OCI-LY7 (cell line): ENCODE results near the gene CDH23. TPM values are rescaled to one million over a fixed set of nuclear protein-coding genes. Genes with fewer than 3 reads are reported as not detected.

Source experiments
- BruUV-seq: library from RNA; stranded (reverse); fragments of 400-500 nt; replicated peaks from 2 replicates; lab custom pipeline; 2021; lab: Mats Ljungman, UMichigan
- CTCF ChIA-PET: fragments of 300-600 bp; sonication (Branson Sonifier 250); formaldehyde crosslinking; loops from one replicate; lab custom pipeline; 2022; ENCODE audit warnings: antibody characterized with exemption; ENCODE audit not compliant: unreplicated experiment; lab: Charles Lee
- POLR2A ChIA-PET: fragments of 300-600 bp; sonication (Branson Sonifier 250); formaldehyde crosslinking; loops from one replicate; lab custom pipeline; 2022; ENCODE audit warnings: antibody characterized with exemption; lab: Charles Lee
- DNase-seq: peaks from one replicate; pipeline ENCODE4 v3.0.0-alpha.2; 2015; ENCODE audit warnings: low spot score
- H2AFZ ChIP-seq: fragments of 200-600 bp; sonication (generic), shearing (Covaris generic); 2 replicates; pipeline ENCODE4 v1.6.1; 2014; ENCODE audit warnings: mild to moderate bottlenecking, antibody characterized with exemption, low read length, moderate library complexity
- H3K27ac ChIP-seq: fragments of 200-600 bp; sonication (generic); 2 replicates; pipeline ENCODE4 v1.5.1; 2014; ENCODE audit warnings: mixed run types, low read depth, mild to moderate bottlenecking, moderate library complexity, low read length, inconsistent platforms; ENCODE audit not compliant: poor library complexity, severe bottlenecking
- H3K36me3 ChIP-seq: fragments of 200-600 bp; sonication (generic); 2 replicates; pipeline ENCODE4 v1.6.1; 2014; ENCODE audit warnings: mild to moderate bottlenecking, antibody characterized with exemption, low read length, moderate library complexity, mixed read lengths; ENCODE audit not compliant: insufficient read depth
- H3K4me1 ChIP-seq: fragments of 200-600 bp; sonication (generic); 2 replicates; pipeline ENCODE4 v1.5.1; 2014; ENCODE audit warnings: mild to moderate bottlenecking, low read length; ENCODE audit not compliant: insufficient read depth, poor library complexity, severe bottlenecking
- H3K4me2 ChIP-seq: fragments of 200-600 bp; sonication (generic); 2 replicates; pipeline ENCODE4 v1.6.1; 2014; ENCODE audit warnings: mild to moderate bottlenecking, low read length
- H3K4me3 ChIP-seq: fragments of 200-600 bp; sonication (generic); 2 replicates; pipeline ENCODE4 v1.5.1; 2014; ENCODE audit warnings: mild to moderate bottlenecking, low read depth, low read length; ENCODE audit not compliant: poor library complexity, severe bottlenecking
- H3K79me2 ChIP-seq: fragments of 200-600 bp; sonication (generic); 2 replicates; pipeline ENCODE4 v1.6.1; 2016; ENCODE audit warnings: low read depth, mild to moderate bottlenecking, low read length, moderate library complexity, mixed read lengths; ENCODE audit not compliant: insufficient read depth
- H3K9me2 ChIP-seq: fragments of 200-600 bp; sonication (generic); 2 replicates; pipeline ENCODE4 v1.6.1; 2016; ENCODE audit warnings: mild to moderate bottlenecking, low read length, mixed read lengths; ENCODE audit not compliant: insufficient read depth
- H3K9me3 ChIP-seq: fragments of 200-600 bp; sonication (generic); 2 replicates; pipeline ENCODE4 v1.6.1; 2014; ENCODE audit warnings: mild to moderate bottlenecking, mixed run types, low read length, mixed read lengths
- H4K20me1 ChIP-seq: fragments of 200-600 bp; sonication (generic); 2 replicates; pipeline ENCODE4 v1.6.1; 2014; ENCODE audit warnings: mild to moderate bottlenecking, antibody characterized with exemption, low read length, moderate library complexity, mixed read lengths; ENCODE audit not compliant: insufficient read depth
- CTCF ChIP-seq: fragments of 200-600 bp; sonication (generic); conservative IDR thresholded peaks from 2 replicates; pipeline ENCODE4 v1.5.1; 2014; ENCODE audit warnings: mild to moderate bottlenecking, antibody characterized with exemption, low read length, moderate library complexity, mixed read lengths
- EZH2phosphoT487 ChIP-seq: fragments of 200-600 bp; sonication (generic); IDR thresholded peaks from 2 replicates; pipeline ENCODE4 v1.6.1; 2018; ENCODE audit warnings: low read depth, borderline replicate concordance, mild to moderate bottlenecking, mixed run types, antibody characterized with exemption, low read length, moderate library complexity, mixed read lengths
- intact Hi-C: fragments of 100-400 bp; cut with micrococcal nuclease; formaldehyde crosslinking; loops from one replicate; pipeline ENCODE4 v1.10.0; 2022; ENCODE audit not compliant: unreplicated experiment
- total RNA-seq, 2 experiments: library from RNA; depleted of rRNA in 1 of 2; stranded (reverse); fragments of >200 nt in 1 of 2; shearing (Covaris generic) in 1 of 2; gene quantifications; 2 replicates each; pipeline ENCODE4 v1.2.3, GENCODE V29; 2014 to 2022

The CDH23 gene
- total RNA-seq, 2 experiments from 2014 or later = 0.92 to 9.9 TPM

DNA sequence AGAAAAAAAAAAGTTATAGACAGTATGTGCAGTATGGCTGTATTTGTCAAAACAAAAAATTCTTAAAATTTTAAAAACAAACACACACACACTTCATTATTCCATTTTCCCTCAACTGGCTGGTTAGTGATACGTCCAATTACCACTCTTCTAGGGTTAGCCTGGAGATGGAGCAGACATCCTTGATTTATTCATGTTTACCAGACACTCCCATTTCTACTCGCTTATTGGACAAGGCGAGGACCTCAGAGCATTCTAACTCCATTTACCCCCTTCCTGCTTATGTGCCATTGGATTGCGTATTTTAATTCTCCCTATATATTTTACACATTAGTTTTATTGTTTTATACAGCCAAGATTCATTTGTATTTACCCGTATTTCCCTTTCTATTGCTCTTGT is 8.5 kb upstream of the CDH23 start:
- no peaks in the 10 kb centered on the region for H3K36me3 ChIP-seq
- no peak for TF ChIP-seq EZH2phosphoT487
- TF ChIP-seq CTCF = no peak
- no peak overlapping the region for H3K27ac ChIP-seq
- POLR2A ChIA-PET = no interaction called here
- no peaks in the 10 kb centered on the region for H3K79me2 ChIP-seq
- no peaks in the 10 kb centered on the region for H3K9me2 ChIP-seq
- no peak overlapping the region for H3K4me2 ChIP-seq
- no peak overlapping the region for H2AFZ ChIP-seq
- no peaks in the 10 kb centered on the region for H3K9me3 ChIP-seq
- H3K4me1 ChIP-seq = no peaks in the 10 kb centered on the region
- BruUV-seq = no TSS peak
- CTCF ChIA-PET = no interaction called here
- no peaks in the 10 kb centered on the region for H4K20me1 ChIP-seq
- no peak for DNase-seq
- intact Hi-C loops = loop anchor here (10.0 kb wide), 1 partner anchor 417 kb away; no protein-coding TSS in a partner anchor
- H3K4me3 ChIP-seq = no peak overlapping the region

GRCh38 chr10:71388583-71389310 is 8.0 kb upstream of the CDH23 start:
- TF ChIP-seq CTCF (no peak), EZH2phosphoT487 (no peak)
- no TSS peak for BruUV-seq
- no peaks in the 10 kb centered on the region for H4K20me1 ChIP-seq
- H3K27ac ChIP-seq = no peak overlapping the region
- H3K9me3 ChIP-seq = no peaks in the 10 kb centered on the region
- H3K79me2 ChIP-seq = no peaks in the 10 kb centered on the region
- H3K4me1 ChIP-seq = no peaks in the 10 kb centered on the region
- CTCF ChIA-PET = no interaction called here
- H3K4me3 ChIP-seq = no peak overlapping the region
- intact Hi-C loops = loop anchor here (10.0 kb wide), 1 partner anchor 416 kb away; no protein-coding TSS in a partner anchor
- H3K36me3 ChIP-seq = no peaks in the 10 kb centered on the region
- H2AFZ ChIP-seq = no peak overlapping the region
- no peak for DNase-seq
- H3K4me2 ChIP-seq = no peak overlapping the region
- POLR2A ChIA-PET = no interaction called here
- H3K9me2 ChIP-seq = no peaks in the 10 kb centered on the region

DNA sequence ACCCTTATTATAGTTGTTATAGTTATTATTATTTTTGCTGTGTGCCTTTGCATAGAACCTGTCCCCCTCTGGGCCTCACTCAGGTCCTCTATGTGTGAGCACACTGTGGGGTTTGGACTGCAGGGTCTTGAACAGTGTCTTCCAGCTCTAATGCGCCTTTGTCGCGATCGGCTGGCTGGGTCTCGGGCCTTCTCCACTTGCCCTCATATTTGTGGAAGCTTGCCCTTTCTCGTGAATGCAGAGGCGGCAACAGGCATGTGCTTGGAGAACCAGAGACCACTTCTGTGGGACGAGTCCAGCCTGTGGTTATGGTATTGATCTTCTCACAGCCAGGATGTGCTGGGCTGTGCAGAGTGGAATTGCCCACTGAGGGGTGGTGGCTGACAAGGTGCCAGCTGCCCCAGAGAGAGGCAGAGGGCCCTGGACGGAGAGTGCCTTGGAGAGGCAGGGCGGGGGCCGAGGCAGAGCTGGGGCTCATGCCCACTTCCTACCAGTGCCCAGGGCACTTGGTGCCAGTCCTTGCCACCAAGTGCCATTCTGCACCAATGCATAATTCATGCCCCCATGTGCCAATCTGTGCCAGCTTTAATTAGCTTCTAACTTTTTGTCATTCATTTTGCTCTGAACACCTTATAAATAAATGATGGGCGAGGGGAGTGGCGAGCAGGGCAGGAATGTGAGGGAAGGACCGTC is 6.8 kb upstream of the CDH23 start:
- intact Hi-C loops = loop anchor here (10.0 kb wide), 1 partner anchor 415 kb away; no protein-coding TSS in a partner anchor
- TF ChIP-seq CTCF = no peak
- TF ChIP-seq EZH2phosphoT487 = no peak
- POLR2A ChIA-PET = interaction anchor here (1.0 kb wide), 1 partner anchor 12 kb away, joined by 3 read pairs; no protein-coding TSS in a partner anchor
- Histone ChIP-seq H3K4me3 (no peak overlapping the region), H3K27ac (no peak overlapping the region), H3K79me2 (no peaks in the 10 kb centered on the region), H3K9me3 (no peaks in the 10 kb centered on the region), H3K4me2 (no peak overlapping the region), H3K36me3 (no peaks in the 10 kb centered on the region), H3K4me1 (no peaks in the 10 kb centered on the region), H2AFZ (no peak overlapping the region), H3K9me2 (no peaks in the 10 kb centered on the region), H4K20me1 (no peaks in the 10 kb centered on the region)
- BruUV-seq = no TSS peak
- CTCF ChIA-PET = no interaction called here
- no peak for DNase-seq
